OCI-LY1 (cell line): ENCODE results near the gene NKX1-1.

Source experiments
- H2AFZ ChIP-seq: fragments of 200-600 bp; sonication (generic), shearing (Covaris generic); 2 replicates; pipeline ENCODE4 v1.6.0; 2014; ENCODE audit warnings: antibody characterized with exemption, mild to moderate bottlenecking, low read length
- H3F3A ChIP-seq: fragments of 200-600 bp; sonication (generic), shearing (Covaris generic); 2 replicates; pipeline ENCODE4 v1.6.0; 2014; ENCODE audit warnings: mild to moderate bottlenecking, antibody characterized with exemption, low read length, moderate library complexity; ENCODE audit not compliant: insufficient read depth
- H3K27ac ChIP-seq: fragments of 200-600 bp; sonication (generic); 2 replicates; pipeline ENCODE4 v1.5.1; 2014; ENCODE audit warnings: low read length, mixed run types, mild to moderate bottlenecking, low read depth; ENCODE audit not compliant: poor library complexity, severe bottlenecking
- H3K27me3 ChIP-seq: fragments of 200-600 bp; sonication (generic); 2 replicates; pipeline ENCODE4 v1.6.0; 2014; ENCODE audit warnings: antibody characterized with exemption, mild to moderate bottlenecking, low read length, moderate library complexity; ENCODE audit not compliant: insufficient read depth
- H3K36me3 ChIP-seq: fragments of 200-600 bp; sonication (generic); 2 replicates; pipeline ENCODE4 v1.6.1; 2014; ENCODE audit warnings: mild to moderate bottlenecking, antibody characterized with exemption, low read length, moderate library complexity, mixed read lengths; ENCODE audit not compliant: insufficient read depth
- H3K4me1 ChIP-seq: fragments of 200-600 bp; sonication (generic); 2 replicates; pipeline ENCODE4 v1.5.1; 2014; ENCODE audit warnings: mild to moderate bottlenecking, low read length, moderate library complexity; ENCODE audit not compliant: insufficient read depth, severe bottlenecking
- H3K4me2 ChIP-seq: fragments of 200-600 bp; sonication (generic), shearing (Covaris generic); 2 replicates; pipeline ENCODE4 v1.6.1; 2014; ENCODE audit warnings: low read length
- H3K4me3 ChIP-seq: fragments of 200-600 bp; sonication (generic); 2 replicates; pipeline ENCODE4 v1.5.1; 2014; ENCODE audit warnings: low read length, low read depth, mild to moderate bottlenecking, mixed read lengths; ENCODE audit not compliant: poor library complexity, severe bottlenecking
- H3K79me2 ChIP-seq: fragments of 200-600 bp; shearing (Covaris generic); 2 replicates; pipeline ENCODE4 v1.6.1; 2016; ENCODE audit warnings: mixed run types, low read length, mixed read lengths; ENCODE audit not compliant: insufficient read depth
- H3K9ac ChIP-seq: fragments of 200-600 bp; sonication (generic), shearing (Covaris generic); 2 replicates; pipeline ENCODE4 v1.6.1; 2014; ENCODE audit warnings: mild to moderate bottlenecking, low read length, mixed read lengths
- H3K9me2 ChIP-seq: fragments of 200-600 bp; sonication (generic), shearing (Covaris generic); 2 replicates; pipeline ENCODE4 v1.6.1; 2014; ENCODE audit warnings: low read depth, mild to moderate bottlenecking, low read length, mixed read lengths
- H3K9me3 ChIP-seq: fragments of 200-600 bp; shearing (Covaris generic); 2 replicates; pipeline ENCODE4 v1.6.1; 2014; ENCODE audit warnings: low read length, mixed read lengths
- H4K20me1 ChIP-seq: fragments of 200-600 bp; sonication (generic), shearing (Covaris generic); 2 replicates; pipeline ENCODE4 v1.6.0; 2016; ENCODE audit warnings: mild to moderate bottlenecking, low read length; ENCODE audit not compliant: insufficient read depth
- CTCF ChIP-seq: fragments of 200-600 bp; sonication (generic), shearing (Covaris generic); IDR thresholded peaks from 2 replicates; pipeline ENCODE4 v1.5.1; 2017; ENCODE audit warnings: mild to moderate bottlenecking, antibody characterized with exemption, low read length, moderate library complexity, mixed read lengths
- EZH2 ChIP-seq: fragments of 200-600 bp; sonication (generic), shearing (Covaris generic); IDR thresholded peaks from 2 replicates; pipeline ENCODE4 v1.8.0; 2017; ENCODE audit warnings: borderline replicate concordance, mixed run types, mild to moderate bottlenecking, antibody characterized with exemption, low read length, moderate library complexity, mixed read lengths

NKX1-1 gene

DNA sequence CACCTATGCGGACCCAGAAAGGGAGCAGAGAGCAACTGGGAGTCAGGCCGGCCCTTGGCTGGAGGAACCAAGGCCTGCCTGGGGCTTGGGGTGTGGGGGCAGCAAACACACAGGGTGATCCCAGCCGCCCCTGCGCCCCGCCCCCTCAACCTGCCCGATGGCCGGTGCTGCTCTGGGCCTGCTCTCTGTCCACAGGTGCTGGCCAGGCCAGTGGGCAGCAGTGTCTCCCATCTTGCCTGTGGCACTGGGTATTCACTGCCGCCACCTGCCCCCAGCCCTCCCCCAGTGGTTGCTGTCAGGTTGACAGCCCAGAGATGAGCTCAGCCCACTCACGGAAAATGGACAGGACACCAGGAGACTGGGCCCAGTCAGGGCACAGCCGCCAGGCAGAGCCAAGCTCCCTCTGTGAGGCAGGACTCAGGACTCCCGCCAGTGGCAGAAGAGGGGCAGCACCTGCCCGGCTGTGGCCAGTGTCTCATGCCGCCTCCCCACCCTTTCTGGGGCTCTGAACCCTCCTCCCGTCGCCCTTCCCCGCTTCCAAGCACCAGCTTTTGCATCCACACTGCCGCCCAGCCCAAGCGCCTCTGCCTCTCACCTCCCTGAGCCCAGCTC lies 4.7 kb downstream of the NKX1-1 start:
- H3K27me3 ChIP-seq = no peaks in the 10 kb centered on the region
- H3K9ac ChIP-seq = no peak overlapping the region
- no peaks in the 10 kb centered on the region for H3K9me3 ChIP-seq
- no peak overlapping the region for H3K4me3 ChIP-seq
- no peaks in the 10 kb centered on the region for H3F3A ChIP-seq
- H3K36me3 ChIP-seq = no peaks in the 10 kb centered on the region
- H3K27ac ChIP-seq = no peak overlapping the region
- H2AFZ ChIP-seq = no peak overlapping the region
- no peaks in the 10 kb centered on the region for H3K9me2 ChIP-seq
- H3K79me2 ChIP-seq = no peaks in the 10 kb centered on the region
- H4K20me1 ChIP-seq = no peaks in the 10 kb centered on the region
- TF ChIP-seq CTCF (no peak), EZH2 (no peak)
- no peak overlapping the region for H3K4me2 ChIP-seq
- H3K4me1 ChIP-seq = no peaks in the 10 kb centered on the region

DNA sequence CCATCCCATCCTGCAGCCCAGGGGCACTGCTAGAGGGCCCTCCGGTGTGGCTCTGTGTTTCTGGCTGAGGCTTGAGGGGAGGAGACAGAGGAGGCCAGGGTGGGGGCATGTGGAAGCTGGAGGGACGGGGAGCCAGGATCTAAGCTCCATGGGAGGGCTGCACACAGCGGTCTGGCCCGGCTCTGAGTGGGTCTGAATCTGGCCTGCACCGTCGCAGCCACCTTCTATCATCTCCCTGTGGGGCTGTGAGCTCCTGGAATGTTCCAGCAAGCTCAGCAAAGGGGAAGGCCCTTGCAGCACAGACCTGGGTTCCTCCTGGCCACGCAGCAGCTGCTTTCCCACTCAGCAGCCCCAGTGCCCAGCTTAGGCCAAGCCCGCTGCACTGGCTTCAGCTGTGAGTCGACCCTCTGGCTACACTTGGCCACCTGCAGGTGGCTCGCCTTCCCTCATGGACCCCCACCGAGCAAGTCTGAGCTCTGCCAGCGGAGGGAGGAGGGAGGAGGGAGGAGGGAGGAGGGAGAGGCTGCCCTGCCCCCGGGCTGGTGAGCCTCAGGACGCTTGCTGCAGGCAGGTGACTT lies 5.3 kb downstream of the NKX1-1 start:
- TF ChIP-seq CTCF (no peak), EZH2 (no peak)
- Histone ChIP-seq H3K36me3 (no peaks in the 10 kb centered on the region), H2AFZ (no peak overlapping the region), H3K27ac (no peak overlapping the region), H3K4me3 (no peak overlapping the region), H3K9ac (no peak overlapping the region), H3K4me1 (no peaks in the 10 kb centered on the region), H3F3A (no peaks in the 10 kb centered on the region), H3K79me2 (no peaks in the 10 kb centered on the region), H3K4me2 (no peak overlapping the region), H3K9me3 (no peaks in the 10 kb centered on the region), H4K20me1 (no peaks in the 10 kb centered on the region), H3K27me3 (no peaks in the 10 kb centered on the region), H3K9me2 (no peaks in the 10 kb centered on the region)

DNA sequence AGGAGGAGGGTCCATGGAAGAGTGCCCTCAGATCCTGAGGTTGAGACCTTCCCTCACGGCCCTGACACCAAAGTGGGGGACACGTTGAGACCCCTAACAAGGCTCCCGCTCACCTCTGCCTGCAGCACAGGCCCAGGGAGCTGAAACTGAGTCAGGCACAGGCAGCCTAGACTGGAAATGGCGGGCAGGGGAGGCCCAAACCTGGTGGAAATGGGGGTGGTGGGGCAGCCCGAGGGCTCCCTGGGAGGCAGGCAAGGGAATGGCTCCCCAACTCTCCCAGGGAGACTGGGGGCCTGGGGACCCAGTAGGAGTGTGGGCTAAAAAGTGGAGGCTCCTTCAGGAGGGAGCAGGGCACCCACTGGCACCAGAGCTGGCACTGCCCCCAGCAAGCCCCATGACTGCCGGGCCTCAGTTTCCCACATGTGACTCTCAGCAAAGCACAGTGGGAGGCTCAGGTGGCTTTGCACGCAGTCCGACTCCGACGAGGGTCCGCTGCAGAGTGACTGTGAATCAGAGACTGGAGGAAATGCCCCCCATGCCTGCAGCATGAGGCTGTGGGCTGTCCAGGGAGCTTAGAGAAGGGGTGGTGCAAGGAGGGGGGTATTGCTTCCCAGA lies 5.9 kb downstream of the NKX1-1 start:
- no peaks in the 10 kb centered on the region for H3K27me3 ChIP-seq
- no peak overlapping the region for H3K27ac ChIP-seq
- H3K9ac ChIP-seq = no peak overlapping the region
- no peaks in the 10 kb centered on the region for H3K36me3 ChIP-seq
- H3F3A ChIP-seq = no peaks in the 10 kb centered on the region
- no peaks in the 10 kb centered on the region for H3K79me2 ChIP-seq
- no peak overlapping the region for H3K4me2 ChIP-seq
- H3K9me2 ChIP-seq = no peaks in the 10 kb centered on the region
- no peaks in the 10 kb centered on the region for H3K4me1 ChIP-seq
- H4K20me1 ChIP-seq = no peaks in the 10 kb centered on the region
- no peaks in the 10 kb centered on the region for H3K9me3 ChIP-seq
- TF ChIP-seq CTCF = no peak
- TF ChIP-seq EZH2 = no peak
- no peak overlapping the region for H2AFZ ChIP-seq
- no peak overlapping the region for H3K4me3 ChIP-seq
